Epithelial cell of esophagus (primary cell): ENCODE data around the gene CEP295NL.

Experiments used
- DNase-seq: peaks from one replicate; pipeline ENCODE4 v3.0.0; 2010; ENCODE audit warnings: low read depth
- H3K4me3 ChIP-seq: 2 replicates; pipeline ENCODE4 v1.5.1; 2011; ENCODE audit warnings: mild to moderate bottlenecking, low read length, control low read depth
- TF ChIP-seq, protein P1 (sequence below): IDR thresholded peaks from 2 replicates; pipeline ENCODE4 v1.5.1; 2011; ENCODE audit warnings: low read depth, mild to moderate bottlenecking, low read length, control low read depth, inconsistent platforms; ENCODE audit not compliant: insufficient read depth; ENCODE audit errors: missing control alignments

Gene CEP295NL

DNA sequence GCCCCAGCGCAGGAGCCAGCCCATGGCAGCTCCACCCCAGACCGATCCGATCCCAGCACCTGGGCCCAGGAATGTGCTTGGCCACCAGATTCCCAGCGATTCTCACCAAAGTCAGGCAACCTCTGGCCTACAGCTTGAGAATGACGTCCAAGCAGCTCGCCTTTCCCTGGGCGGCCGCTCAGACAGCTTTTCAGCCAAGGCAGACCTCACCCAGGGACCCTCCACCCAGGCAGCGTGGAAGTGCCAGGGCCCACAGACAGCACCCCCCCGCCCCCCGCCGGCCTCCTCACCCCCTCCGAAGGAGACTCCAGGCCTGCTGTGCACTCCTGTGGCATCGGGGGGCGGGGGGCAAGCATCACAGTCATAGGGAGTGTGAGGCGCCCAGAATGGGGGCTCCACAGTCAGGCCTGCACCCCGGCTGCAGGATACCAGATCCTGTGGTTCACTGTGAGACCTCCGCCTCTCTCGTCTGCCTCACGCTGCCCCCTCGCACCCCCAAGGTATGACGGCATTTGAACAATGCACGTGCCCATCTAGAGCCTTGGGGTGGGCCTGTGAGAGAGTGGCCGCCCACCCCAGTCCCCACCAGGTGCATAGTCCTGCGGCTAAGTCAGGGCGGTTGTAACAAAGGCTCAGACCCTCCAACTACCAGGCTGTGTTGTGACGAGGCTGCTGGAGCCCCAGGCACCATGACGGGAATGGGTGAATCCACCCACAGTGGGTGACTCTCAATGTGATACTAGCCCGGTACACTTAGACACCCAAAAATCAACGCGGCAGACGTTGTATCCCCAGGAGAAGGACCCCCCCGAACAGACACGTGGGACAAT is 6.0 kb downstream of the CEP295NL start:
- H3K4me3 ChIP-seq: no peak overlapping the region
- DNase-seq: no peak
- TF ChIP-seq, protein P1, sequence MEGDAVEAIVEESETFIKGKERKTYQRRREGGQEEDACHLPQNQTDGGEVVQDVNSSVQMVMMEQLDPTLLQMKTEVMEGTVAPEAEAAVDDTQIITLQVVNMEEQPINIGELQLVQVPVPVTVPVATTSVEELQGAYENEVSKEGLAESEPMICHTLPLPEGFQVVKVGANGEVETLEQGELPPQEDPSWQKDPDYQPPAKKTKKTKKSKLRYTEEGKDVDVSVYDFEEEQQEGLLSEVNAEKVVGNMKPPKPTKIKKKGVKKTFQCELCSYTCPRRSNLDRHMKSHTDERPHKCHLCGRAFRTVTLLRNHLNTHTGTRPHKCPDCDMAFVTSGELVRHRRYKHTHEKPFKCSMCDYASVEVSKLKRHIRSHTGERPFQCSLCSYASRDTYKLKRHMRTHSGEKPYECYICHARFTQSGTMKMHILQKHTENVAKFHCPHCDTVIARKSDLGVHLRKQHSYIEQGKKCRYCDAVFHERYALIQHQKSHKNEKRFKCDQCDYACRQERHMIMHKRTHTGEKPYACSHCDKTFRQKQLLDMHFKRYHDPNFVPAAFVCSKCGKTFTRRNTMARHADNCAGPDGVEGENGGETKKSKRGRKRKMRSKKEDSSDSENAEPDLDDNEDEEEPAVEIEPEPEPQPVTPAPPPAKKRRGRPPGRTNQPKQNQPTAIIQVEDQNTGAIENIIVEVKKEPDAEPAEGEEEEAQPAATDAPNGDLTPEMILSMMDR: no peak

GRCh38 chr17:78896091-78896833 is 6.7 kb downstream of the CEP295NL start:
- no peak for DNase-seq
- H3K4me3 ChIP-seq: no peak overlapping the region
- TF ChIP-seq, protein P1: no peak

DNA sequence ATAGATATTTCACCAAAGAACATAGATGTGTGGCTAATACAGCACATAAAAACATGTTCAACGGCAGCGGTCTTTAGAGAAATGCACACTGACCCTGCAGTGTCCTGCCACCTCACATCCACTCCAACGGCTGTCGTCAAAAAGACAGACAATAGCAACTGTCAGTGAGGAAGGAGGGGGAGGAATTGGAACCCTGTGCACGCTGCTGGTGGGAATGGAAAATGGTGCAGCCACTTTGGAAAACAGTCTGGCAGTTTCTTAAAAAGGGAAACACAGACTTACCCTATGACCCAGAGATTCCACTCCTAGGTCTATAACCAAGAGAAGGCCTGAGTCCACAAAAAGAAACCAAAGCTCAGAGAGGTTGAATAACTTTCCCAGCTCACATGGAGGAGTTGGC is 7.7 kb downstream of the CEP295NL start:
- TF ChIP-seq, protein P1: no peak
- DNase-seq: no peak

DNA sequence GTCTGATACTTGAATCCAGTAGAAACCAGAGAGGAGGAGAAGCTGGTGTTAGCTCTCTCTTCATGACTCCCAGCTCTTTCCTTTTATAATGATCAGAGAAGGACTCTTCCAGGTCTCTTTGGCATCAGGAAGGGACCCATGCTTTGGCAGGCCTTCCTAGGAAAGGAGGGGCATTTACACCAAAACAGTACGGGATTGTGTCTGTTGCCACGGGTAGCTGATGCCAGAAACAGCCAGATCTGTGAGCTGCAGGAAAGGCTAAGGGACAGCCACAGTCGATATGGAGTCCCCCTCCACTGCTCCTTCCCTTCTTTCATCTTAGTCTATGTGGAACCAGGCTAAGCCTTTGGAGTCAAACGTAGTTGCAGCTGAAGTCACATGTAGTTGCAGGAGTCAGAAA is 9.3 kb downstream of the CEP295NL start:
- DNase-seq: no peak

More for the DNA sequence above, 7.7 kb downstream of the CEP295NL start:
- no peak overlapping the region for H3K4me3 ChIP-seq

GRCh38 chr17:78892936-78893379 is 10.0 kb downstream of the CEP295NL start:
- TF ChIP-seq, protein P1: no peak
- H3K4me3 ChIP-seq: no peak overlapping the region

More for the DNA sequence above, 9.3 kb downstream of the CEP295NL start:
- no peak overlapping the region for H3K4me3 ChIP-seq
- TF ChIP-seq, protein P1: no peak

GRCh38 chr17:78892520-78892919 is 10.5 kb downstream of the CEP295NL start:
- TF ChIP-seq, protein P1: no peak
- DNase-seq: no peak
- no peak overlapping the region for H3K4me3 ChIP-seq

More at GRCh38 chr17:78892936-78893379, 10.0 kb downstream of the CEP295NL start:
- no peak for DNase-seq
